BLaER1 (cell line): ENCODE measurements around the gene VDAC1.

ENCODE experiments used
- H3K27ac ChIP-seq: shearing (Covaris generic); formaldehyde crosslinking; 2 replicates; pipeline ENCODE4 v1.8.1; 2022
- H3K27me3 ChIP-seq: shearing (Covaris generic); formaldehyde crosslinking; 2 replicates; pipeline ENCODE4 v1.8.1; 2022
- H3K36me3 ChIP-seq: shearing (Covaris generic); formaldehyde crosslinking; 2 replicates; pipeline ENCODE4 v1.8.1; 2022
- H3K4me1 ChIP-seq: shearing (Covaris generic); formaldehyde crosslinking; 2 replicates; pipeline ENCODE4 v1.8.1; 2022
- H3K4me2 ChIP-seq: shearing (Covaris generic); formaldehyde crosslinking; 2 replicates; pipeline ENCODE4 v1.8.1; 2022
- H3K4me3 ChIP-seq: shearing (Covaris generic); formaldehyde crosslinking; 2 replicates; pipeline ENCODE4 v1.8.1; 2022
- H3K9ac ChIP-seq: shearing (Covaris generic); formaldehyde crosslinking; 2 replicates; pipeline ENCODE4 v1.8.1; 2022
- H3K9me3 ChIP-seq: shearing (Covaris generic); formaldehyde crosslinking; 2 replicates; pipeline ENCODE4 v1.8.1; 2022
- H4K20me1 ChIP-seq: shearing (Covaris generic); formaldehyde crosslinking; 2 replicates; pipeline ENCODE4 v1.8.1; 2022
- Cebpa-rat ChIP-seq: shearing (Covaris generic); IDR thresholded peaks from 2 replicates; pipeline ENCODE4 v1.8.1; 2022

Gene VDAC1

DNA sequence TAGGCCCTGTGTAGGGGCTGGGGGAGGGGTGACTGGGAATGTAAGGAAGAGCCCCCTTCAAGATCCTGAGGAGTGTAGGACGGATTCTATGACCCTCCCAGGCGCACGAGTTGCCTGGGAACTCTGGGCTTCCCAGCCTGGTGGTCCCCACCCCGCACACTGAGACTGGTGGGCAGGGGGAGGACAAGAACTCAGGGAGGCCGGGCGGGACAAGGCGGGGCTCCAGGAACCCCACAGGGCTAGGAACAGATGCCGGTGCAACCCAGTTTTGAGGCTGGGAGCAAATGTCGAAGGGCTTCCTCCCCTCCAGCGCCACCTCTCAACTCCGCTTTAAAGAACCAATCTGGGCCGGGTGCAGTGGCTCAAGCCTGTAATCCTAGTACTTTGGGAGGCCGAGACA lies 1.3 kb upstream of the VDAC1 start:
- peaks cover 38% of the 10 kb centered on the region for H3K4me1 ChIP-seq
- peaks cover 29% of the 10 kb centered on the region for H4K20me1 ChIP-seq
- peaks cover 16% of the 10 kb centered on the region for H3K36me3 ChIP-seq
- H3K9me3 ChIP-seq, result no peaks in the 10 kb centered on the region
- TF ChIP-seq Cebpa-rat, result no peak
- H3K4me3 ChIP-seq, result peak overlapping the region; percentile 94
- H3K4me2 ChIP-seq, result peak overlapping the region; percentile 95
- peak overlapping the region; percentile 100 for H3K27ac ChIP-seq
- H3K27me3 ChIP-seq, result no peaks in the 10 kb centered on the region
- H3K9ac ChIP-seq, result peak overlapping the region; percentile 96

- TF ChIP-seq Cebpa-rat, result no peak
- Histone ChIP-seq H3K9ac (peak overlapping the region; percentile 96), H3K36me3 (peaks cover 22% of the 10 kb centered on the region), H3K4me2 (peak overlapping the region; percentile 95), H3K4me1 (peaks cover 44% of the 10 kb centered on the region), H3K27ac (peak overlapping the region; percentile 100), H3K27me3 (no peaks in the 10 kb centered on the region), H3K9me3 (no peaks in the 10 kb centered on the region), H3K4me3 (peak overlapping the region; percentile 94), H4K20me1 (peaks cover 35% of the 10 kb centered on the region)
These were observed 764 bp upstream of the VDAC1 start for GRCh38 chr5:134005417-134006061.

DNA sequence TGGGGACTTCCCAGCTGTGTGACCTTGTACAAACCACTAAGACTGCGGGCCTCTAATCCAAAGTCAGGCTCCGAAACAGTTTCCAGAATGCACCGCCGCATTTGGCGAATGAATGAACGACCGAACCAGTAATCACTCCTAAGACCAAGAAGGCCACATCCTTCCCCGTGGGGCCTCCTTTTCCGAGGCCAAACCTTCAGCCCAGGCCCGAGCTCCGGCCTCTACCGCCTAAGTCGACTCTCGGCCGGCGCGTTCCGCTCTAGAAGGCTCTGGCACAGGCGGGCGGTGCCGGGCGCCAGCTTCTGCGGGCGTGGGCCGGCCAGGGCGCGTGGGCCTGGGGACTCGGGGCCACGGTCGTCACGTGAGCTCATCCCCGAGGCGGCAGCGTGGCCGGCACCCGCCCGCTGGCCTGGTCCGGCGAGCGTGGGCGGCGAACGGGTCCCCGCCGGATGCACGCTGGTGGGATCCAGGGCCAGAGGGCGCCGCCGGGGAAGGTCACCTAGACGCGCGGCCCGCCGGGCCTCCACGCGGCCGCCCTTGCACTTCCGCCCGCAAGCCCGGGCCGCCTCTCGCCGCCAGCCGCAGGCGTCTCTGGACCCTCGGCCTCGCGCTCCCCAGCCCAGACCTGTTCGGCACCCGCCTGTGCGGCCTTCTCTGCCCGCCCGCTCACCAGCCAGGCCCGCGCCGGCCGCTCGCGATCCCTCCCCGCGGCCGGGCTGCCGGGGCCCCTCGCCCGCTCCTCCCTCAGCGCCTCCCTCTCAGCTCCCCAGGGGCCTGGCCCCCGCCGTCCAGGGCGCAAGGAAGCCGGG lies 754 bp downstream of the VDAC1 start:
- Histone ChIP-seq H3K4me3 (peak overlapping the region; percentile 94), H3K9me3 (no peaks in the 10 kb centered on the region), H3K9ac (peak overlapping the region; percentile 96), H4K20me1 (peaks cover 50% of the 10 kb centered on the region), H3K27me3 (no peaks in the 10 kb centered on the region), H3K4me2 (peak overlapping the region; percentile 95), H3K4me1 (peaks cover 59% of the 10 kb centered on the region), H3K36me3 (peaks cover 37% of the 10 kb centered on the region), H3K27ac (peak overlapping the region; percentile 100)
- TF ChIP-seq Cebpa-rat, result no peak

- Histone ChIP-seq H3K27ac (peak overlapping the region; percentile 100), H4K20me1 (peaks cover 58% of the 10 kb centered on the region), H3K4me1 (peaks cover 67% of the 10 kb centered on the region), H3K9me3 (no peaks in the 10 kb centered on the region), H3K36me3 (peaks cover 41% of the 10 kb centered on the region), H3K27me3 (no peaks in the 10 kb centered on the region), H3K4me3 (peak overlapping the region; percentile 94), H3K4me2 (peak overlapping the region; percentile 95), H3K9ac (peak overlapping the region; percentile 96)
- no peak for TF ChIP-seq Cebpa-rat
These were observed 1.5 kb downstream of the VDAC1 start for GRCh38 chr5:134003064-134003816.

GRCh38 chr5:134001938-134002731 lies 2.6 kb downstream of the VDAC1 start:
- Histone ChIP-seq H3K27ac (peak overlapping the region; percentile 100), H3K4me1 (peaks cover 70% of the 10 kb centered on the region), H3K36me3 (peaks cover 41% of the 10 kb centered on the region), H3K9ac (peak overlapping the region; percentile 96), H3K4me3 (peak overlapping the region; percentile 94), H3K27me3 (no peaks in the 10 kb centered on the region), H3K4me2 (peak overlapping the region; percentile 95), H4K20me1 (peaks cover 69% of the 10 kb centered on the region), H3K9me3 (no peaks in the 10 kb centered on the region)
- TF ChIP-seq Cebpa-rat, result no peak

GRCh38 chr5:134000696-134001453 lies 3.9 kb downstream of the VDAC1 start:
- TF ChIP-seq Cebpa-rat, result no peak
- Histone ChIP-seq H4K20me1 (peaks cover 81% of the 10 kb centered on the region), H3K9me3 (no peaks in the 10 kb centered on the region), H3K4me1 (peaks cover 69% of the 10 kb centered on the region), H3K4me3 (peak overlapping the region; percentile 94), H3K27ac (peak overlapping the region; percentile 100), H3K4me2 (peak overlapping the region; percentile 95), H3K9ac (peak overlapping the region; percentile 96), H3K36me3 (peaks cover 41% of the 10 kb centered on the region), H3K27me3 (no peaks in the 10 kb centered on the region)

- TF ChIP-seq Cebpa-rat, result no peak
- H3K4me1 ChIP-seq, result peaks cover 69% of the 10 kb centered on the region
- peaks cover 89% of the 10 kb centered on the region for H4K20me1 ChIP-seq
- peak overlapping the region; percentile 96 for H3K9ac ChIP-seq
- no peaks in the 10 kb centered on the region for H3K9me3 ChIP-seq
- H3K4me3 ChIP-seq, result peak overlapping the region; percentile 94
- peak overlapping the region; percentile 100 for H3K27ac ChIP-seq
- H3K4me2 ChIP-seq, result peak overlapping the region; percentile 95
- H3K27me3 ChIP-seq, result no peaks in the 10 kb centered on the region
- peaks cover 41% of the 10 kb centered on the region for H3K36me3 ChIP-seq
These were observed 4.7 kb downstream of the VDAC1 start for GRCh38 chr5:134000091-134000511.

DNA sequence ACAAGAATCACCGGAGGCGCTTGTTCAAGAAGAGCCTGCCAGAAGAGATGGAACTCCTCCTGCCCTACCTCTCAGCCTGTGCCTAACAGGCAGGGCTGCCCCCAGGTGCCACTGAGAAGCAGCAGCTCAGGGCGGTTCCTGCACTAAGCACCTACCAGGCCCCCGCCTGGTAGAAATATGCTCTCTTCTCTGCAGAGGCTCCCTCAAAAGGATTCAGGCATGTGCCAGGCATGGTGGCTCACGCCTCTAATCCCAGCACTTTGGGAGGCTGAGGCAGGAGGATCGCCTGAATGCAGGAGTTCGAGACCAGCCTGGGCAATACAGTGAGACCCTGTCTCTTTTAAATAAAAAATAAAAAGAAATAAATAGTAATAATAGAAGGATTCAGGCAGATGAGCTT lies 6.0 kb downstream of the VDAC1 start:
- Histone ChIP-seq H4K20me1 (peaks cover 98% of the 10 kb centered on the region), H3K4me3 (0 out of 2 replicates have a peak overlapping the region, but pooled peaks have one; percentile 10), H3K9ac (peak overlapping the region; percentile 96), H3K36me3 (peaks cover 41% of the 10 kb centered on the region), H3K9me3 (no peaks in the 10 kb centered on the region), H3K4me1 (peaks cover 80% of the 10 kb centered on the region), H3K27ac (peak overlapping the region; percentile 100), H3K27me3 (no peaks in the 10 kb centered on the region), H3K4me2 (peak overlapping the region; percentile 95)
- no peak for TF ChIP-seq Cebpa-rat
